HG03521 (cell line): Measurements from ENCODE around the gene CCNY.
A peak's percentile ranks its signal among the peaks of the same experiment; 100 is the strongest.

Experiments
- ATAC-seq: cut with Tn5 transposase; IDR thresholded peaks from one replicate; pipeline ENCODE4 v1.9.1; 2021; ENCODE audit warnings: mild to moderate bottlenecking, moderate library complexity; ENCODE audit not compliant: unreplicated experiment

The CCNY gene

GRCh38 chr10:35379226-35380137 is 43.2 kb downstream of the CCNY start:
- ATAC-seq = no peak

GRCh38 chr10:35382096-35382495 is 45.8 kb downstream of the CCNY start:
- ATAC-seq = no peak

GRCh38 chr10:35384265-35384868 is 48.1 kb downstream of the CCNY start:
- ATAC-seq = no peak

GRCh38 chr10:35386594-35387174 is 50.4 kb downstream of the CCNY start:
- no peak for ATAC-seq

DNA sequence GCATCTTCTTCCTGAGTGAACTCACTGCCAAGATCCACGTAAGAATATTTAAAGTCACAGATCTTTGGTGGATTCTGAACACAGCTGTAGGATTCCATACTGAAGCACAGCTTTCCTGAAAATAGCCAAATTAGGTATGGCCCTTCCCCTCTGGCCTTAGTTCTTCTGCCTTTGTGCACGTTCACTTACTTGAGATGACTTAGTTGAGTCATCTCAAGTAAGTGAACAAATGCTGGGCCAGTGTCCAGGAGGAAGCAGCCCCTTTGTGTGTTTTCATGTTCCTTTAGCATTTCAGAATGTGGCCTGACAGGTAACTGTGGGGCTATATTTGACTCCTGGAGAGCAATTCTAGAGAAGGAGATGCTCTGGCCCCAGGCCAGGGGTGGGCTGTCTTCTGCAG is 51.5 kb downstream of the CCNY start:
- peak; percentile 67 for ATAC-seq

- no peak for ATAC-seq
These were observed 51.9 kb downstream of the CCNY start for GRCh38 chr10:35388197-35388596.

GRCh38 chr10:35388682-35389081 is 52.4 kb downstream of the CCNY start:
- ATAC-seq = no peak

DNA sequence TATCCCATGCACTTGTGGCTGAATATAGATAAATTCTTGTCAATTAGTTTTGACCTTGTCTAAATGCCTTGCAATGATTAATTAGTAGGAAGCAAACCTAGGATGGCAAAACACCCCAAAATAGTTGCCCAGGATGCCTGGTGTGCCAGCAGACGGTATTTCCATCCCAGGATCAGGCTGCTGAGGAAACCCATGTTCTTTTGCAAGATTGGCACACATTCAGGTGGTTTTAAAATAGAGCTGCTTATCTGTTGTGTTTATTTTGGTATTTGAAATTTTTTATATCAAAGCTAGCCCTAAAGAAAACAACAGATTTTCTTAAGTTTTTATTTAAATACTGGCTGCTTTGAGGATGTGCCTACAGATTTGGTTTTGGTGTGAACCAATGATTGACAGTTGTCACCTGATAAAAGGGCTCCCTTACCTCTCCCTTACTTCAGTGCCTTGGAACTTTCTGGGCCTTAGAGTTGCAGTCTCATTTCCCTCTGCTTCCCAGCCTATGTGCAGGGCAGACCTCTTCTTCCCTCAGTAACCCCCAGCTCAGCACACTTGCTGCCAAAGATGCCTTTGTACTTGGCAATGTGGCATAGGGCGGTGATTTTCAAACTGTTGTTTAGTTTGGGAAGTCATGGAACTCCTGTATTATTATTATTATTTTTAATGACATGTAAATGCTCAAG is 54.0 kb downstream of the CCNY start:
- no peak for ATAC-seq

GRCh38 chr10:35390843-35391152 is 54.5 kb downstream of the CCNY start:
- no peak for ATAC-seq

DNA sequence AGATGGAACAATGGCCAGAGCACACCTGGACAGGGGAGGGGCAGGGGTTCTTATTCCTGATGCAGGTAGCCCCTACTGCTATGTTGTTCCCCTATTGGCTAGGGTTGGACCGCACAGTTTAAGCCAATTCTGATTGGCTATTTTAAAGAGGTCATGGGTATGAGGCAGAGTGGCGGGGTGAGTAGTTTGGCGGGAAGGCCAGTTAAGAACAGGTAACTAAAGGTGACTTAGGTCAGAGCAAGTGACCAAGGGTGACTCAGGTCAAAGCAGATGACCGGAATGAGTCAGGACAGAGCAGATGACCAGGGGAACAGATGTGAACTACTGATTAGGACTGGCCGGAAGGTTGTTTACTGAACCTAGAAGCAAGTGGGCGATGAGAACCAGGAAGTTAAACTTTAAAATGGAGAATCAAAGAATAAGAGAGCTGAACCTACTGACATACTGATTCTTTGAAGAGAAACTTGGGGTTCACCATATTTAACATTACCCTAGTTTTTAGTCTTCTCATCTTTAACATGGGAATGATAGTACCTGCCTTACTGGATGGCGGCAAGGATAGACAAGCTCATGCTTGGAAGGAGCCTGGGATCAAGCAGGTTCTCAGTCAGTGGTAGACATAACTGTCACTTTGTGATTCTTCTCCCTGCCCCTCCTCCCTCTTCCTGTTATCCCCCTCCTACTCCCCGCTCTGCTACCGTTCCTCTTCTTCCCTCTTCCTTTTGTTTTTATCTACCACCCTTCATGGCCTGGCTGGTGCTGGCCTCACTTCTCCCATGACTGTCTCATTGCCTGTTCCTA is 55.0 kb downstream of the CCNY start:
- ATAC-seq = no peak

GRCh38 chr10:35391954-35392262 is 55.6 kb downstream of the CCNY start:
- ATAC-seq = no peak

DNA sequence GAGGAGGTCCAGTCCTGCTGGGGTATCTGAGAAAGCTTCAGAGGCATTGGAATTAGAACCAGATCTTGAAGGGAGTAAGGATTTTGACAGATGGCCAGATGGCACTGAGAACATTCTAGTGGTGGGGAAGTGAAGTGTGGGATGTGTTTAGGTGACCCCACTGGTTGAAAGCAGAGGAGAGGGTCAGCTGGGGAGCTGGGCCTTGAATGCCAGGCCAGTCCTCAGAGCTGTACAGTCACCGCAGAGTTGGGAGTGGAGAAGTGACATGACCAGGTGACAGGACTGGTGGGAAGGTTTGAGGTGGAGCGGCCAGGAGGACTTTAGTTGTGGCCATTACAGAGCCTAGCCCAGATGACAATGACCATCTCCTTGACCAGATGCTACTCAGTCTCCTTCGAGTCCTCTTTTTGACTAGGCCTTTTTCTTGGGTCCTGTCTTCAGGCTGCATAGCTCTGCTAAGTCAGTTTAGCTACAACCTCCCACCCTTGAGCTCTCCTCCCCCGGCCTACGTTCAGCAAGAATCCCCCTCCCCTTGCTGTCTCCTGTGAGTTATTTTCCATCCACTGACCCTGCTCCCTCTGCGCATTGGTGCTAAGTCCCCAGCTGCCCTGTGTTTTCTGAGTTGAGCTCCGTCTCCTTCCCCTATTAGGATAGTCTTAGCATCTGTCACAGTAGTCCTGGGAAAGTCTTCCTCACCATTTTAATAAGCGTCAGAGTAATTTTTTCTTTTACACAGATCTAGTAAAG is 56.3 kb downstream of the CCNY start:
- ATAC-seq = no peak

DNA sequence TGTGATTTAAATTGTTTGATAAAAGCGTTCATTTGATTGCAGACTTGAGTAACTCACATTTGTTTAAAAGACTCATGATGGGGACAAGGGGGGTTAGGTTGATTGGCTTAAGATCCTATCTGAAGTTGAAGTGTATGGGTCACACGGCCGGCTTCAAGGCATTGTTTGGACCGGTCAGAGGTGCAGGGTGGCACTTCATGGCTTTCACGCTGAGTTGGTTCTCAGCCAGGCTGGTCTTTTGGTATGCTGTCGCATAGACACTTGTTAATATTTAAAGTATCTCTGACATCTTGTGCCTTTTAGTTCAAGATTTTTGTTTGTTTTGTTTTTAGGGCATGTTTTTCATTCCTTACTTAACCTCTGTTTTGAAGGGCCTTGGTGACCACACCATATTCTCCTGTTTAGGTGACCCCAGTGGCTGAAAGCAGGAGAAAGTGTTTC is 58.1 kb downstream of the CCNY start:
- ATAC-seq = no peak

DNA sequence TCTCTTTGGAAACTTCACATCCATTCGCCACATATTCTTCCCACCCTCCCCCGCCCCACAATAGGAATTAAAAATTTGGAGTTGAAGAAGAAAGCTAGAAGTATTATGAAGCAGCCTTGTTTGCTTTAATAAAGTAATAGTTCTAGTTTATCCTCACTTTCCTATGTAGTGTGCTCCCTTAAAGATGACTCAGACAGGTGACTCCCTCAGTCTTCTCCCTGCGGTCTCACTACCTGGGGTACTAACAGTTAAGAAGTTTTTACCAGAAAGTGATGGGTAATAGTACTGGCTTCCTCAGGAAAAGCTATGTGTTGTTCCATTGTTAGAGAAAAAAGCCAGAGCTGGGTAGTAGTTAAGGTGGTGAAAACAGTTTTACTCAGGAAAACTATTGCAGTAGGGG is 58.6 kb downstream of the CCNY start:
- no peak for ATAC-seq

- no peak for ATAC-seq
These were observed 60.5 kb downstream of the CCNY start for GRCh38 chr10:35396560-35397434.

DNA sequence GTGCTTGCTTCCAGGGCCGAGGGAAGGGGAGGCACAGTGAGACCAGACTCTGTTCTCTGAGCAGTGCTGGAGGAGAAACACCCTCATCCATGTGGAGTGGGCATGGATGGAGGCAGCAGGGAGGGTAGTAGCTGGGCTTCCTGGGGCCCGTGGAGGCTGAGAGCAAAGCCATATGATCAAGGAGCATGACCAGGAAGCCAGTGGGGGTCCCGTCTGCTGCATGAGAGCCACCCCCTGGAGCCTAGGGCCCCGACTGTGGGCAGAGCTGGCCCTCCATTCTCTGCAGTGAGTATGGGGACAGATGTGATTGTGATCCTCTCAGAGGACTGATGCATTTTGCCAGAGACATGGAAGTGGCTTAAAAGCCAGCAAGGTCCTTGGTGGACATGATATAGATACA is 61.6 kb downstream of the CCNY start:
- ATAC-seq = no peak

- ATAC-seq = no peak
These were observed 62.0 kb downstream of the CCNY start for GRCh38 chr10:35398355-35398754.

- no peak for ATAC-seq
These were observed 62.6 kb downstream of the CCNY start for GRCh38 chr10:35398908-35399307.

- no peak for ATAC-seq
These were observed 63.2 kb downstream of the CCNY start for GRCh38 chr10:35399414-35400009.
